NCI-H526 (cell line): ENCODE data around the gene SHD.
"Not testable (repeated sequence)": the region's sequence is repeated elsewhere in the genome, so short reads cannot be mapped to it uniquely, and the experiment has no call there.

Experiments
- DNase-seq, 2 experiments: peaks; one replicate each; lab custom pipeline; 2025; lab: John Stamatoyannopoulos, UW

SHD gene, protein sequence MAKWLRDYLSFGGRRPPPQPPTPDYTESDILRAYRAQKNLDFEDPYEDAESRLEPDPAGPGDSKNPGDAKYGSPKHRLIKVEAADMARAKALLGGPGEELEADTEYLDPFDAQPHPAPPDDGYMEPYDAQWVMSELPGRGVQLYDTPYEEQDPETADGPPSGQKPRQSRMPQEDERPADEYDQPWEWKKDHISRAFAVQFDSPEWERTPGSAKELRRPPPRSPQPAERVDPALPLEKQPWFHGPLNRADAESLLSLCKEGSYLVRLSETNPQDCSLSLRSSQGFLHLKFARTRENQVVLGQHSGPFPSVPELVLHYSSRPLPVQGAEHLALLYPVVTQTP

DNA sequence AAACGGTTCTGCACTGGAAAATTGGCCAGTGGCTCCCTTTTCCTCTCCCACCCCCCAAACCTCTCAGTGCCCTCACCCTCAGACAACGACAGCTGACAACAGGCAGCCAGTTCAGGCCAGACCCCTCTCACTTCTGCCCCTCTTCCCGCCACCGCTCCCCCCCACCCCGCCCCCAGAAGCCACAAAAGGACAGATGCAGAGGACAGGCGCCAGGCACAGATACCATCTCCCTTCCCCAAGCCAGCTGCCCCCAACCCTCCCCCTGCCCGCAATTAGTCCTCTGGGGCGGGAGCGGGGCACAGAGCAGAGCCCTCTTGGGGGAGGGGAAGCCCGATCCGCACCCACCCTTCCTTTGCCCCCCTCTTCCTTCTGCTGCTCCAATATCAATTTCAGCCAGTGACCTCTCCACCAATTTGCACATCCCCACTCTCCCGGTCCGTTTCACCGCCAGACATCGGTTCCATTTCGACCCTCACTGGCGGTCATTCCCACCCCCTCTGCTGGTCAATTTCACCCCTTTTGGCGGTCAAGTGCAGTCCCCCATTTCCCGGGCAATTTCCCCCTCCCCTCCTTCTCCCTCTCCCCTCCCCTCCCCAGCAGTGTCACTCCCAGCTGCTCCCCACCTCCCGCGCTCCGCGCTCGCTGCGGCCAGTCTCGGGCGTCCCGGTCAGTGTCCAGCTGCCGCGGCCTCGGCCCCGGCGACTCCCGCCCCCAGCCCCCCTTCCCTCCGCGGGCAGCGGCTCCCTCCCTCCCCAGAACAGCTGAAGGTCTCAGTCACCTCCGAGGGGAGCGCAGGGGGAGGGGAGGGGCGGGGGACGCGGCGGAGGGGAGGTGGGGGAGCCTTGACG, at the start of gene SHD:
Gene SHD, plus strand, starts transcription at position 848 of the 848 bp plus-strand sequence. CDS start 798 bp downstream, outside the sequence.
- no peak for DNase-seq

DNA sequence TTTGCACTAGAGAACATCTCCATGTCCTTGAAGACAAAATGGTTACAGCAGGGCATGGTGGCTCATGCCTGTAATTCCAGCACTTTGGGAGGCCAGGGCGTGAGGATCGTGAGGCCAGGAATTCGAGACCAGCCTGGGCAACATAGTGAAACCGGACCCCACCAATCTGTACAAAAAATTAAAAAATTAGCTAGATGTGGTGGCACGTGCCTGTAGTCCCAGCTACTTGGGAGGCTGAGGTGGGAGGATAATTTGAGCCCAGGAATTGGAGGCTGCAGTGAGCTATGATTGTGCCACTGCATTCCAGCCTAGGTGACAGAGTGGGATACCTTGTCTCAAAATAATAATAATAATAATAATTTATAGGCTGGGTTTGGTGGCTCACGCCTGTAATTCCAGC, 48.8 kb upstream of the SHD start:
- DNase-seq, result not testable (repeated sequence)

DNA sequence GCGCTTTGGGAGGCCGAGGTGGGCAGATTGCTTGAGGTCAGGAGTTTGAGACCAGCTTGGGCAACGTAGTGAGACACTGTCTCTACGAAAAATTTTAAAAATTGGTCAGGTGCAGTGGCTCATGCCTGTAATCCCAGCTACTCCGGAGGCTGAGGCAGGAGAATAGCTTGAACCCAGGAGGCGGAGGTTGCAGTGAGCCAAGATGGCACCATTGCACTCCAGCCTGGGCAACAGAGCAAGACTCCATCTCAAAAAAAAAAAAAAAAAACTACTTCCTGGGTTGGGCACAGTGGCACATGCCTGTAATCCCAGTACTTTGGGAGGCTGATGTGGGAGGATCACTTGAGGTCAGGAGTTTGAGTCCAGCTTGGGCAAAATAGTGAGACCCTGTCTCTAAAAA, 47.5 kb upstream of the SHD start:
- DNase-seq, result not testable (repeated sequence)

DNA sequence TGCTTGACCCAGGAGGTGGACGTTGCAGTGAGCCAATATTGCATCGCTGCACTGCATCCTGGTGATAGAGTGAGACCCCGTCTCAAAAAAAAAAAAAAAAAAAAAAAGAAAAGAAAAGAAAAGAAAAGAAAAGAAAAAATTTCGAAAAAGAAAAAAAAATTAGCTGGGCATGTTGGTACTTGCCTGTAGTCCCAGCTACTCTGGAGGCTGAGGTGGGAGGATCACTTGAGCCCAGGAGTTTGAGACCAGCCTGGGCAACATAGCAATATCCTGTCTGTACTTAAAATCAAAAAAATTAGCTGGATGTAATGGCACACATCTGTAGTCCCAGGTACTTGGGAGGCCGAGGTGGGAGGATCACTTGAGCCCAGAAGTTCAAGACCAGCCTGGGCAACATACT, 46.9 kb upstream of the SHD start:
- DNase-seq, result not testable (repeated sequence)

DNA sequence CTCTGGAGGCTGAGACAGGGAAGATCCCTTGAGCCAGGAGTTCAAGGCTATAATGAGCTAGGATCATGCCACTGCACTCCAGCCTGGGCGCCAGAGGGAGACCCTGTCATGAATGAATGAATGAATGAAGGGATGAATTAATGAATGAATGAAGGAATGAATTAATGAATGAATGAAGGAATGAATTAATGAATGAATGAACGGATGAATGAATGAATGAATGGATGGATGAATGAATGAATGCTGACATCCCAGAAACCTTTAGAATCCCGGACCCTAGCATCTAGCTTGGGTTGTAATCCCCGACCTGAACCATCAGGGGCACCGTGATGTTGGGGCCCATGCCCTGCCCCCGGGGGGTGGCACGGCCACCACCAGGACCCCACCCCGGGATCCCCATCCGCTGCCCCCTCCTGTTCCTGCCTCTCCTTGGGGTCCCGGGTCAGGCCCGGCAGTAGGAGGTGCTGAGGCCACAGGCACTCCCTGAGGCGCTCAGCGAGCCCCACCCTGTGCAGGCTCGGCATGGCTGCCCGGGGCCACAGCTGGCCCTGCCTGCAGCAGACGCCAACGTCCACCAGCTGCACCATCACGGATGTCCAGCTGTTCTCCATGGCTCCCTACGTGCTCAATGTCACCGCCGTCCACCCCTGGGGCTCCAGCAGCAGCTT, 46.3 kb upstream of the SHD start:
- DNase-seq, result no peak

DNA sequence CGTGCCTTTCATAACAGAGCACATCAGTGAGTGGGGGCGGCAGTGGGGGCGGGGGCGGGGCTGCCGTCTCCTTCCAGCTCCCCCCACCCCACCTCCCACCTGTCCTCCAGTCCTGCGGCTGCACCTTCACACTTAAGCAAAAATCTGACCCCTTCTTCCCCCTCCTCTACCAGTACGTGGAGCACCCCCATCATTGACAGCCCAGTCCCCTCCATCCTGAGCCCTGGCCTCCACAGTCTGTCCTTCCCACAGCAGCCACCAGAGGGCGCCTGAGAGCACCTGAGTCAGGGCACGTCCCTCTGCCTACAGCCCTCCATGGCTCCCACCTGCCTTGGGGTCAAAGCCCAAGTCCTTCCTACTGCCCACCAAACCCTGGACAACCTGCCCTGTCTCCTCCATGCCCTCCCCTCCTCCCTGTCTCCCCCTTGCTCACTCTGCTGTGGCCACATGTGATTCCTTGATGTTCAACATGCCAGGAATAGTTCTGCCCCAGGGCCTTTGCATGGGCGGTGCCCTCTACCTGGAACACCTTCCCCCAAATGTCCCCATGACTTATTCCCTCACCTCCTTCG, 45.7 kb upstream of the SHD start:
- peak in 1 of 2 experiments; percentile 49 for DNase-seq

DNA sequence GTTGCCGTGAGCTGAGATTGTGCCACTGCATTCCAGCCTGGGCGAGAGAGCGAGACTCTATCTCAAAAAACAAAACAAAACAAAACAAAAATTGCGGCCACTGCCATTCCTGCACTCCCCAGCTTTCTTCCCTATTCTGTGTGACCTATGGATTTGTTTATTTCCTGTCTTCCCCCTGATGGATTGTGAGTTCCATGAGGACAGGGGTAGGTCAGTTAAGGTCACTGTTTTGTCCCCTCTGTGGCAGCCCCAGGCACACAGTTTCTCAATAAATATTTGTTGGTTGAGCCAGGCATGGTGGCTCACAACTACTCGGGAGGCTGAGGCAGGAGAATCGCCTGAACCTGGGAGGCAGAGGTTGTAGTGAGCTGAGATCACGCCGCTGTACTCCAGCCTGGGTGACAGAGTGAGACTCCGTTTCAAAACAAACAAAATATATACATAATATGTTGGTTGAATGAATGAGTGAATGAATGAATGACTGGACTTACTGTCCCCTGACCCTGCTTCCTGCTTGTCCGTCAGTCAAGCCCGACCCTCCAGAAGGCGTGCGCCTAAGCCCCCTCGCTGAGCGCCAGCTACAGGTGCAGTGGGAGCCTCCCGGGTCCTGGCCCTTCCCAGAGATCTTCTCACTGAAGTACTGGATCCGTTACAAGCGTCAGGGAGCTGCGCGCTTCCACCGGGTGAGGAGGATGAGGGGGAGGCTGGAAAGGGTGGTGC, 44.8 kb upstream of the SHD start:
- no peak for DNase-seq

DNA sequence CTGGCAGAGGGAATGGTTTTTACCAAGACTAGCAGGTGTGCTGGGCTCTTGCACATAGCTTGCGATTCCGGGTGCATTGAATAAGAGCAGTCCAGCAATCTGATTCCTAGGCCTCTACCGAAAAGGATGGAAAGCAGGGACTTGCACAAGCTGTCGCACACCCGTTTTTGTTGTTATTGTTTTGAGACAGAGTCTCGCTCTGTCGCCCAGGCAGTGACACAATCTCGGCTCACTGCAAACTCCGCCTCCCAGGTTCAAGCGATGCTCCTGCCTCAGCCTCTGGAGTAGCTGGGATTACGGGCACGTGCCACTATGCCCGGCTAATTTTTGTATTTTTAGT, 44.2 kb upstream of the SHD start:
- no peak for DNase-seq

DNA sequence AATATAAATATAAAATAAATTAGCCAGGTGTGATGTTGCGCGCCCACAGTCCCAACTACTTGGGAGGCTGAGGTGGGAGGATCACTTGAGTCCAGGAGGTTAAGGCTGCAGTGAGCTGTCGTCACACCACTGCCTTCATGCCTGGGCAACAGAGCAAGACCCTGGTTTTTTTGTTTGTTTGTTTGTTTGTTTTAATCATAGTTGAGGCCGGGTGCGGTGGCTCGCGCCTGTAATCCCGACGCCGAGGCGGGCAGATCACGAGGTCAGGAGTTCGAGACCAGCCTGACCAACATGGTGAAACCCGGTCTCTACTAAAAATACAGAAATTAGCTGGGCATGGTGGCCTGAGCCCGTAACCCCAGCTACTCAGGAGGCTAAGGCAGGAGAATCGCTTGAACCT, 41.6 kb upstream of the SHD start:
- DNase-seq, result not testable (repeated sequence)

DNA sequence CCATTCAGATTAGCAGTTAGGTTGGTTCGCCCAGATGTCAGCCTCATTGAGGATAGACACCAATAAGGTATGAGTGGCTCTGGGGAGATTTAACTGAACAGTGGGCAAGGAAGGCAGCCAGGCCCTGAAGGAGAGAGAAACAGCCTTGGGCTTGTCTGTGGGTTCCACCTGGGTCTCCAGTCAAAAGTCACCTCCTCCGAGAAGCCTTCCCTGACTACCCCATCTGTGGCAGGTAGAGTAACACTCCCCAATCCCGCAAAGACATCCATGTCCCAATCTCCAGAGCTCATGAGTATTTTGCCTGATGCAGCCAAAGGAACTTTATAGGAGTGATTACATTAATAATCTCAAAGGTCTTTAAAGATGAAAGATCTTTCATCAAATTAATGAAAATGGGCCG, 40.2 kb upstream of the SHD start:
- DNase-seq, result no peak

DNA sequence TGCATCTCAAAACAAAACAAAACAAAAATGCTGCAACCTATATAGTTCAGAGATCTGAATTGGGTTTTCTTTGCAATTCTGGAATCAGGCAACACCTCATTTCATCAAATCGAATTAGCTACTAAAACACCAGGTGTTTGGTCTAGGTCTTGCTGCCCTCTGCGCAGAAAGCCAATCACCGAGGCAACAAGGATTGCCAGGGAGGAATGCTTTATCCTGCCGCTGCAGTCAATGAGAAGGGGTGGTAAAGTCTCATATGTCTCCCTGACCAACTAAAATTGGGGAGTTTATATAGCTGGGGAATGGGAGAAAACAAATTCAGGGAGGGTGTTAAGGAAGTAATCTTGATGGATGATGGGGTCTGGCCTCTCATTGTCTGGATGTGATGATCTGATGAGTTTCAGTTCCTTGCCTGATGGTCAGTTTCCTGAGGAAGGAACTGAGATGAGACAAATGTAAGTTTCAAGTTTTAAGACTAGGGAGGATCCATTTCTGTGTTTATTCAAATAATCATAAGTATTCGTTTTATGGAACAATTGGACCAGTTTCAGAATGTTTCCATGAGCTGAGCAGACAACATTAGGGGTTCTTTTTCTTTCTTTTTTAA, 37.1 kb upstream of the SHD start:
- DNase-seq, result no peak

DNA sequence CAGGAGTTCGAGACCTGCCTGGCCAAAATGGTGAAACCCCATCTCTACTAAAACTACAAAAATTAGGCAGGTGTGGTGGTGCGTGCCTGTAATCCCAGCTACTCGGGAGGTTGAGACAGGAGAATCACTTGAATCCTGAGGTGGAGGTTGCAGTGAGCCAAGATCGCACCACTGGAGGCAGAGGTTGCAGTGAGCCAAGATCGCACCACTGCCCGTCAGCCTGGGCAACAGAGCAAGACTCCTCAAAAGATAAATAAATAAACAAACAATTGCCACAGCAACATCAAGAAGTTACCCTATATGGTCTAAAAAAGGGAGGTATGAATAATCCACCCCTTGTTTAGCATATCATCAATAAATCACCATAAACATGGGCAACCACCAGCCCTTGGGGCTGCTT, 33.1 kb upstream of the SHD start:
- not testable (repeated sequence) for DNase-seq

DNA sequence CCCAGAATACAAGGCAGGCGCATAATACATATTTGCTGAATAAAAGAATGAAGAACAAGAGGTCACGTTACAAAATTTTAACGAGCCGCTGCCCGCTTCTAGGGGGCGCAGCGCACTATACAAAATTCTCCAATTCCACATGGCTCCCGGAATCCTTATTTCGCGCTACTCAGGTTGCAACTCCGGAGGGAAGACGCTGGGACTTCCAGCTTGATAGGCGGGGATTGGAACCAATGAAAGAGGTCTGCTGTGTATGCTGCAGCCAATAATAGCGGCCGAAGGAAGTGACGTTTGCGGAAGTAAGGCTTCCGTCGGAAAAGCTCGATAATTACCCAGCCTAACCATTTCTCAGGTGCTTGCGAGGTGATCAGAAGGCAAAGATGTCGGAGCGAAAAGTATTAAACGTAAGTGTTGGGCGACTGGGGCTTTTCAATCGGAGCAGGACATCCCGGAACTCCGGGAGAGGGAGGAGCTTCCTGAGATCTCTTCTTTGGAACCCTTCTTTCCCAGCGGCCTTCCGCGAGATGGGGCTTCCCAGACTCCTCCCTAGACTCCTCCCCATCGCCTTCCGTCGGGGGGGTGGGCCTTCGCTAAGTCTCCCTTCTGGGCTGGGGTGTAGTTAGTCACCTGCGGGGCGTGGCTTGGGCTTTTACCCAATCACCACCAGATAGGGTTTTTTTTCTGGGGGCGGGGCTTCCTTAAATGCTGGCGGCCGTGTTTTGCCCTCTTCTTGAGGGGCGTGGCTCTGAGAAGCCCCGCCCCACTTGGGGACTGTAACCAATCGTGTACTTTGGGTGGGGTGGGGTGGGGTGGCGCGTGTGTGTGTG, 32.1 kb upstream of the SHD start, which contains the start of gene YJU2:
Gene YJU2, plus strand, starts transcription at position 314 of the 827 bp plus-strand sequence. Its CDS starts 67 bp downstream, at position 381.
- peak; percentile 96 to 99 for DNase-seq

DNA sequence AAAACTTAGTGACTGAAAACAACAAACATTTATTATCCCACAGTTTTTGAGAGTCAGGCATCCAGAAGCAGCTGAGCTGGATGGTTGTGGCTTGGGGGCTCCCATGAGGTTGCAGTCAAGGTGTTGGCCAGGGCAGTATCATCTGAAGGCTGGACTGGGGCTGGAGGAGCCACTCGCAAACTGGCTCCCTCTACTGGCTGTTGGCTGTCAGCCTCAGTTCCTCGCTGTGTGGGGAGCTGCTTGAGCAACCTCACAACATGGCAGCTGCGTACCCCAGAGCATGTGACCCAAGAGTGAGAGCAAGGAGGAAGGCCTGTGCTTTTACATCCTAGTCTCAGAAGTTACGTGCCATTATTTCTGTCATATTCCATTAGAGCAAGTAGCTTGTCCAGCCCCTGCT, 22.5 kb upstream of the SHD start:
- DNase-seq, result no peak

DNA sequence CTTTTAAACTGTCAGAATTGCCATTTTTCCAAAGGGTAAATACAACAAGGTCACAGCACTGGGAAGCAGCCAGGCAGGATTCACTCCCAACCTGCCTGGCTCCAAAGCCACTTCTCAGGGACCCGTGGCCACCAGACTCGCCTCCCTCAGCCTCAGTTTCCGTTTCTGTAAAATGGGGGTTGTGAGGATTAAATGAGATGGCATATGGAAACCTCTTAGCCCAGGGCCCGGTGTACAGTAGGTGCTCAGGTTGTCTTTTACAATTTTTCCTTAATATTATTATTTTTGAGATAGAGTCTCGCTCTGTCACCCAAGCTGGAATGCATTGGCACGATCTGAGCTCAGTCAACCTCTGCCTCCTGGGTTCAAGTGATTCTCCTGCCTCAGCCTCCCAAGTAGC, 22.0 kb upstream of the SHD start:
- no peak for DNase-seq

DNA sequence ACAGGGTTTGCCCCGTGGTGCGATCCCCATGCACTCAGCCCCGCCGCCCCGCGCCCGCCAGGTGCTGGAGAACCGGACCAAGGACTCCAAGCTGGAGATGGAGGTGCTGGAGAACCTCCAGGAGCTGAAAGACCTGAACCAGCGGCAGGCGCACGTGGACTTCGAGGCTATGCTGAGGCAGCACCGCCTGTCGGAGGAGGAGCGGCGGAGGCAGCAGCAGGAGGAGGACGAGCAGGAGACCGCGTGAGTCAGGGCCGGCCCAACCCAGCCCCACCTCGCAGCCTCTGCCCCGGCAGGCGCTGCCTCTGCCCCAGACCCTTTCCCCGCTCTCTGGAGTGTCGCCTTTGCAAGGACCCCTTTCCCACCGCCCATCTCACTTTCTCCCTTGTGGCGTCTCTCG, 20.9 kb upstream of the SHD start:
- no peak for DNase-seq

DNA sequence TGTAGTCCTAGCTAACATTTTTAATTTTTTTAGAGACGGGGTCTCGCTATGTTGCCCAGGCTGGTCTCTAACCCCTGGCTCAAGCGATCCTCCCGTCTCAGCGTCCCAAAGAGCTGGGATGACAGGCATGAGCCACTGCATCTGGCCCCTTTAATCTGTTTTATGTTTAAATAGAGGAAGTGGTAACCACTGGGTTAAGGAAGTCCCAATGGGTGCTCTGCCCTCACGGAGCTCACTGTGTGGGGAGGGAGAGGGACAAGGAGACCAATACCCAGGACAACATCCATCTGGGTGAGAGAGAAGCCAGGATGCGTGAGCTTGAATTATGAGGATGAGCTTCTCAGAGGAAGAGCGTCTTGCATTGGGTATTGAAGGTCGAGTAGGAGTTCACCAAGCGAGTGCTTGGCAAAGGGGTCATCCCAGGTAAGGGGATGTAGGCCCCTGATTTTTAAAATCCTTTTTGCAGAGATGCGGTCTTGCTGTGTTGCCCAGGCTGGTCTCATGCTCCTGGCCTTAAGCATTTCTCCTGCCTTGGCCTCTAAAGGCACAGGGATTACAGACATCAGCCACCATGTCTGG, 18.4 kb upstream of the SHD start:
- DNase-seq, result no peak

DNA sequence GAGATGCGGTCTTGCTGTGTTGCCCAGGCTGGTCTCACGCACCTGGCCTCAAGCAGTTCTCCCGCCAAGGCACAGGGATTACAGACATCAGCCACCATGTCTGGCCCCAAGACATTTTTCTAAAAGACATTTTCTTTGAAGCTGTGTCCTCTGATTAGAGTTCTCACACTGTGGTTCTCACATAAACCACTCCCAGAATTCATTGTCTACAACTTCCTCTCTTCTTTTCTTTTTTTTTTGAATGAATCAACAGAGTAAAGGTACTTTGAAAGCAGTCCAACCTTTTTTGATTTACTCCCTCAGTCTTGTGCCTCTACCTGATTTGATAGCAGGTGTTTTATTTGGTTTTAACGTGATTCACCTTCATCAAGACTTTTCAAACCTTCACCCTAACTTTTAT, 14.3 kb upstream of the SHD start:
- no peak for DNase-seq

DNA sequence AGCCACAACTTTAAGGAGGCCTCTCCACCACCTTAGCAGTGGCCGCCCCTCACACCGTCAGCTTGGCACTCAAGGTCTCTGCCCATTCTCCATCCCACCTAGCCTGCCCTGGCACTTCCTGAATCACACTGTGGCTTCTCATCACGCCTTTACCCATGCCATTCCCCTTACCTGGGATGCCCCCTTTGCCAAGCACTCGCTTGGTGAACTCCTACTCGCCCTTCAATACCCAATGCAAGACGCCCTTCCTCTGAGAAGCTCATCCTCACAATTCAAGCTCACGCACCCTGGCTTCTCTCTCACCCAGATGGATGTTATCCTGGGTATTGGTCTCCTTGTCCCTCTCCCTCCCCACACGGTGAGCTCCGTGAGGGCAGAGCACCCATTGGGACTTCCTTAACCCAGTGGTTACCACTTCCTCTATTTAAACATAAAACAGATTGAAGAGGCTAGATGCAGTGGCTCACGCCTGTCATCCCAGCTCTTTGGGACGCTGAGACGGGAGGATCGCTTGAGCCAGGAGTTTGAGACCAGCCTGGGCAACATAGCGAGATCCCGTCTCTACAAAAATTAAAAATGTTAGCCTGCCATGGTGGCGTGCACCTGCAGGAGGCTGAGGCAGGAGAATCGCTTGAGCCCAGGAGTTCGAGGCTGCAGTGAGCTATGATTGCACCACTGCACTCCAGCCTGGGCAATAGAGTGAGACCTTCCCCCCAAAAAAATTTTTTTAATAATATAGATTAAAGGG, 12.6 kb upstream of the SHD start:
- no peak for DNase-seq
